T-cell (primary cell): Measurements from ENCODE around the gene RIF1. TPM values are rescaled to one million over a fixed set of nuclear protein-coding genes. Genes with fewer than 3 reads are reported as not detected.

ENCODE experiments used
- ATAC-seq, 4 experiments: fragments of 200-7000 bp in 3 of 4; fragments of 150-1000 bp in 1 of 4; cut with Tn5 transposase; replicated peaks in 1 of 4; 1 replicate in 3 of 4; 2 replicates in 1 of 4; pipeline ENCODE4 v1.10.0; 2021; ENCODE audit warnings: moderate library complexity in 3 of 4, mild to moderate bottlenecking in 2 of 4, moderate number of reproducible peaks in 1 of 4
- CTCF ChIA-PET, 2 donors: fragments of 300-600 bp; sonication (Branson Sonifier 250); formaldehyde crosslinking; loops; one replicate each; lab custom pipeline; 2022; ENCODE audit warnings: antibody characterized with exemption in 2 of 2; lab: Charles Lee
- POLR2A ChIA-PET, 2 donors: fragments of 300-600 bp; sonication (Branson Sonifier 250); formaldehyde crosslinking; loops; one replicate each; lab custom pipeline; 2022; ENCODE audit warnings: antibody characterized with exemption in 2 of 2; lab: Charles Lee
- DNase-seq, 35 experiments: peaks; one replicate each; pipeline versions ENCODE4 v3.0.0 to v3.0.0-alpha.2; 2013 to 2023
- H3K27ac ChIP-seq: one replicate; pipeline ENCODE4 v1.5.1; 2013; ENCODE audit warnings: low read length
- H3K27me3 ChIP-seq, 2 experiments: replicated peaks in 1 of 2; 1 replicate in 1 of 2; 2 replicates in 1 of 2; pipeline versions ENCODE4 v1.6.1 to v1.7.0; 2013; ENCODE audit warnings: low read length in 1 of 2, mixed read lengths in 1 of 2; ENCODE audit not compliant: control insufficient read depth in 2 of 2, insufficient read depth in 2 of 2; ENCODE audit errors: extremely low read depth in 1 of 2
- H3K36me3 ChIP-seq, 2 donors: 1 replicate in 1 of 2; 2 replicates in 1 of 2; pipeline versions ENCODE4 v1.6.1 to v1.7.0; 2013; ENCODE audit warnings: low read length in 1 of 2; ENCODE audit not compliant: control insufficient read depth in 2 of 2, insufficient read depth in 1 of 2; ENCODE audit errors: extremely low read depth in 1 of 2
- H3K4me1 ChIP-seq, 2 experiments: 1 replicate in 1 of 2; 2 replicates in 1 of 2; pipeline versions ENCODE4 v1.6.1 to v1.7.0; 2013; ENCODE audit warnings: low read length in 2 of 2, mixed read lengths in 1 of 2; ENCODE audit not compliant: insufficient read depth in 2 of 2, control insufficient read depth in 1 of 2; ENCODE audit errors: extremely low read depth in 1 of 2
- H3K4me3 ChIP-seq, 2 donors: 1 replicate in 1 of 2; 2 replicates in 1 of 2; pipeline versions ENCODE4 v1.5.1 to v1.7.0; 2013; ENCODE audit warnings: mild to moderate bottlenecking in 2 of 2, low read length in 1 of 2, moderate library complexity in 1 of 2; ENCODE audit not compliant: control insufficient read depth in 1 of 2; ENCODE audit errors: extremely low read depth in 1 of 2
- H3K9me3 ChIP-seq: 2 replicates; pipeline ENCODE4 v1.7.0; 2013
- H3K27ac Mint-ChIP-seq, 2 donors: one replicate each; pipeline ENCODE4 v1.8.0; 2020 to 2021; ENCODE audit warnings: mild to moderate bottlenecking in 2 of 2, mixed read lengths in 2 of 2
- H3K27me3 Mint-ChIP-seq, 2 donors: one replicate each; pipeline ENCODE4 v1.8.0; 2021 to 2022; ENCODE audit warnings: mixed read lengths in 2 of 2
- H3K36me3 Mint-ChIP-seq: one replicate; pipeline ENCODE4 v1.8.0; 2021; ENCODE audit warnings: mixed read lengths
- H3K4me1 Mint-ChIP-seq, 3 donors: one replicate each; pipeline ENCODE4 v1.8.0; 2020 to 2022; ENCODE audit warnings: mixed read lengths in 3 of 3, mild to moderate bottlenecking in 1 of 3
- H3K4me3 Mint-ChIP-seq, 3 donors: one replicate each; pipeline ENCODE4 v1.8.0; 2020 to 2022; ENCODE audit warnings: mild to moderate bottlenecking in 3 of 3, mixed read lengths in 3 of 3, moderate library complexity in 3 of 3
- H3K9me3 Mint-ChIP-seq, 3 donors: one replicate each; pipeline ENCODE4 v1.8.0; 2020 to 2022; ENCODE audit warnings: mixed read lengths in 3 of 3
- WGBS: methylation state at CpG from one replicate; pipeline ENCODE4 v1.1.5; 2013; ENCODE audit warnings: missing lambda C conversion rate; ENCODE audit not compliant: insufficient coverage; 5-methylcytosine and 5-hydroxymethylcytosine counted together
- total RNA-seq, 35 experiments: library from RNA in 6 of 35; stranded (reverse) in 6 of 35; fragments of 120-200 nt in 1 of 35; gene quantifications; one replicate each; pipeline versions ENCODE4 v1.2.1 to v1.2.4 and lab custom pipeline; 2013 to 2026

Gene RIF1
- total RNA-seq, 5 donors from 2014 or later (not counting 1 experiment from before 2014, with no cell fraction given), result 46.6 to 68.3 (median 58.3) TPM

DNA sequence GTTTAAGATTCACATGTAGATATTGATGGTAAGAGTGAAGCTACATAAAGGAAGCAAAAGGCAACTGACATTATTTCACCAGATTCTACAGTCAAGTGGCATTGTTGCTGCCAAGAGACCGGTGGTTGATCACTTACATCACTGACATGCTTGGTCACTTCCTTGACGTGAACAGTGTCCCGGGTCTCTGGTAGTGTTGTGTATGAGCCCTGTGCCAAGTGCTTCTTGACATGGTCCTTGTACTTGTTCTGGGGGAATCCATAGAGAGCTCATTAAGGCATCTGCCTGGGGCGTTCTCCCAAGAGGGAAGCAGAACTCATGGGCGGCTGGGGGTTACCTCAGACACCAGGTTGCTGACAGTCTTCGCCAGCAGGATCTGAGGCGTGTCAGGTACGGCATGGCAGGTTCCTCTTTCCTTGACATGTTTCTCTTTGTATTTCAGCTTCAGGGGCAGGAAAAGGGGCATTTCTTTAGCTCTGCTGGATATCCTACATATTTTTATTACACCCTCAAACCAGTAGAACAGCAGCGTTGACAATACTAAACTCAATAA is 116.2 kb downstream of the RIF1 start:
- ATAC-seq (no peak), DNase-seq (peak in 2 of 35 experiments; percentile 5 to 10)
- Histone ChIP-seq H3K36me3 (no peaks in the 10 kb centered on the region), H3K27ac (no peak overlapping the region), H3K4me3 (no peak overlapping the region), H3K4me1 (no peaks in the 10 kb centered on the region), H3K9me3 (no peaks in the 10 kb centered on the region), H3K27me3 (no peaks in the 10 kb centered on the region)
- Mint-ChIP-seq H3K4me1 (no peaks in the 10 kb centered on the region), H3K27me3 (no peaks in the 10 kb centered on the region), H3K9me3 (no peaks in the 10 kb centered on the region), H3K36me3 (peaks cover 18% of the 10 kb centered on the region), H3K27ac (no peak overlapping the region), H3K4me3 (no peak overlapping the region)
- WGBS, result 53% methylated on average over 7 of the region's 9 CpGs
- POLR2A ChIA-PET, result no interaction called here
- CTCF ChIA-PET, result no interaction called here

DNA sequence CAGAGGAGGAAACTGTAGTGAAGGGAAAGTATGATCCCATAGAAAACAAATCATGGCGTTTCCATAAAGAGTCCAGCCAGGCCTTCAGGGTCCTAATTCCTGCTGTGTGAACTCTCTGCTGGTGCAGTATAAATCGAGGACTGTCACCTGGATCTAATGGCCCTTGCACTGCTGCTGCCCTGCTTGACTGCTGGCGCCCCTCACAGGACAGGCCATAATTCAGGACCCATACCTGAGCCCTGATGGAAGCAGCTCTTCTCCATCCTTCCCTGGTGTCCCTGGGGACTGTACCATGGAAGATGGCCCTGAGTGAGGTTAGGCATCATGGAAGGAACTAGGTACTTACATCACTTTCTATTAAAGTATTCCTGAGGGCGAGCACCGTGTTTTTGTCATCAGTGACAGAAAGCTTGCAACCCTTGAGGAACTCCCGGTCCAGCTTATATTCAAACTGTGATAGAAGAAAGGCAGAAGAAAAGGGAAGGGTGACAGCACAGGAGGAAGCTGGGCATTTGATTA is 116.9 kb downstream of the RIF1 start:
- Histone ChIP-seq H3K9me3 (no peaks in the 10 kb centered on the region), H3K36me3 (no peaks in the 10 kb centered on the region), H3K27ac (no peak overlapping the region), H3K4me3 (no peak overlapping the region), H3K27me3 (no peaks in the 10 kb centered on the region), H3K4me1 (no peaks in the 10 kb centered on the region)
- ATAC-seq (no peak), DNase-seq (no peak)
- Mint-ChIP-seq H3K27me3 (no peaks in the 10 kb centered on the region), H3K9me3 (no peaks in the 10 kb centered on the region), H3K36me3 (peaks cover 19% of the 10 kb centered on the region), H3K27ac (no peak overlapping the region), H3K4me1 (no peaks in the 10 kb centered on the region), H3K4me3 (no peak overlapping the region)
- POLR2A ChIA-PET, result no interaction called here
- WGBS, result 87% methylated on average over 3 of the region's 6 CpGs
- CTCF ChIA-PET, result no interaction called here

Other genes starting within 250 kb of the RIF1 start
- gene RBM43, start 148.0 kb upstream of the RIF1 start, total RNA-seq, result 10 to 100 TPM; 11.4 to 18.2 (median 16.8) TPM
- gene NMI, start 120.2 kb upstream of the RIF1 start, total RNA-seq, result 10 to 100 TPM; 21.1 to 34.7 (median 24.0) TPM
- not detected for gene TNFAIP6, start 52.3 kb upstream of the RIF1 start, total RNA-seq